ENCODE results near the gene TACC3.

DNA sequence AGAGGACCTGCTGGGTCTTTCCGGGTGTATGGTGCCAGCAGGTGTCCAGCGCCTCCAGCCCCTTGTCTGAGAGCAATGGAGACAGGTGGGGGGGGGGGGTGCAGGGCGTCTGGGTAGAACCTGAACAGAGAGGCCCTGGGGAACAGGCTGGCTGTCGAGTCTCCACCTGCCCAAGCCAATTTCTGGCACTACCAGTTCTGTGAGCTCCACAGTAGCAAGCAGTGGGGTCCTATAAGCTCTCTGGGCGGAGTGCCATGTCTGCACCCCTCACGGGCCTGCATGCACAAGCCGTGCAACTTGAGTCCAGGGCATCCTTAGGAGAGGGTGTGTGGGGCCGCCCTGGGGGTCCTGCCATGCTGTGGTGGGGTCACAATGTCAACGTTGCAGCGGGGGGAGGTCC is 61.7 kb downstream of the TACC3 start:
- TF ChIP-seq, protein P1, sequence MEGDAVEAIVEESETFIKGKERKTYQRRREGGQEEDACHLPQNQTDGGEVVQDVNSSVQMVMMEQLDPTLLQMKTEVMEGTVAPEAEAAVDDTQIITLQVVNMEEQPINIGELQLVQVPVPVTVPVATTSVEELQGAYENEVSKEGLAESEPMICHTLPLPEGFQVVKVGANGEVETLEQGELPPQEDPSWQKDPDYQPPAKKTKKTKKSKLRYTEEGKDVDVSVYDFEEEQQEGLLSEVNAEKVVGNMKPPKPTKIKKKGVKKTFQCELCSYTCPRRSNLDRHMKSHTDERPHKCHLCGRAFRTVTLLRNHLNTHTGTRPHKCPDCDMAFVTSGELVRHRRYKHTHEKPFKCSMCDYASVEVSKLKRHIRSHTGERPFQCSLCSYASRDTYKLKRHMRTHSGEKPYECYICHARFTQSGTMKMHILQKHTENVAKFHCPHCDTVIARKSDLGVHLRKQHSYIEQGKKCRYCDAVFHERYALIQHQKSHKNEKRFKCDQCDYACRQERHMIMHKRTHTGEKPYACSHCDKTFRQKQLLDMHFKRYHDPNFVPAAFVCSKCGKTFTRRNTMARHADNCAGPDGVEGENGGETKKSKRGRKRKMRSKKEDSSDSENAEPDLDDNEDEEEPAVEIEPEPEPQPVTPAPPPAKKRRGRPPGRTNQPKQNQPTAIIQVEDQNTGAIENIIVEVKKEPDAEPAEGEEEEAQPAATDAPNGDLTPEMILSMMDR (IDR thresholded peaks at IDR 0.05), result no peak
- TF ChIP-seq POLR2AphosphoS5 (IDR thresholded peaks at IDR 0.05) (no peak), POLR2A (IDR thresholded peaks at IDR 0.05) (no peak), EP300 (IDR thresholded peaks at IDR 0.05) (no peak)
